Measurements from ENCODE around the gene ZFPM1. TPM values are rescaled to one million over a fixed set of nuclear protein-coding genes. Genes with fewer than 3 reads are reported as not detected.

ZFPM1 gene
- total RNA-seq, 2 experiments from 2014 or later: 2.1 to 14.2 TPM

GRCh38 chr16:88473666-88474534 is 20.8 kb downstream of the ZFPM1 start:
- Histone ChIP-seq H2AFZ (ENCODE audit: low read length) (no peak overlapping the region), H3K27ac (ENCODE audit: low read depth, low read length, poor library complexity, severe bottlenecking) (no peak overlapping the region), H3K36me3 (ENCODE audit: insufficient read depth, low read length) (no peaks in the 10 kb centered on the region), H3K4me2 (ENCODE audit: low read length) (no peak overlapping the region), H4K20me1 (ENCODE audit: insufficient read depth, low read length) (peaks cover 4% of the 10 kb centered on the region; the same call in 1 of the 2 replicates), H3K4me1 (ENCODE audit: insufficient read depth, low read length, poor library complexity, severe bottlenecking) (peaks cover 21% of the 10 kb centered on the region), H3K9me3 (ENCODE audit: low read length) (no peaks in the 10 kb centered on the region), H3K4me3 (ENCODE audit: low read depth, low read length, poor library complexity, severe bottlenecking) (no peak overlapping the region), H3K79me2 (ENCODE audit: insufficient read depth, low read depth, low read length) (no peaks in the 10 kb centered on the region), H3K9me2 (ENCODE audit: insufficient read depth, low read length) (no peaks in the 10 kb centered on the region)
- TF ChIP-seq EZH2phosphoT487 (IDR thresholded peaks at IDR 0.05; ENCODE audit: borderline replicate concordance, low read depth, low read length): no peak
- no peak for TF ChIP-seq CTCF (conservative IDR thresholded peaks at IDR 0.05; ENCODE audit: low read length)
- BruUV-seq (replicated peaks): no TSS peak
- intact Hi-C loops (cut with micrococcal nuclease; ENCODE audit: unreplicated experiment): no loop called here
- ChIA-PET CTCF (ENCODE audit: unreplicated experiment) (no interaction called here), POLR2A (no interaction called here)
- DNase-seq (ENCODE audit: low spot score): no peak

GRCh38 chr16:88475037-88475436 is 22.0 kb downstream of the ZFPM1 start:
- CTCF ChIA-PET (ENCODE audit: unreplicated experiment): no interaction called here
- DNase-seq (ENCODE audit: low spot score): no peak
- no TSS peak for BruUV-seq (replicated peaks)
- POLR2A ChIA-PET: no interaction called here
- H3K9me2 ChIP-seq (ENCODE audit: insufficient read depth, low read length): no peaks in the 10 kb centered on the region
- H3K4me1 ChIP-seq (ENCODE audit: insufficient read depth, low read length, poor library complexity, severe bottlenecking): peaks cover 27% of the 10 kb centered on the region
- no peak overlapping the region for H3K4me2 ChIP-seq (ENCODE audit: low read length)
- no peak overlapping the region for H3K4me3 ChIP-seq (ENCODE audit: low read depth, low read length, poor library complexity, severe bottlenecking)
- H3K27ac ChIP-seq (ENCODE audit: low read depth, low read length, poor library complexity, severe bottlenecking): no peak overlapping the region
- no peaks in the 10 kb centered on the region for H3K36me3 ChIP-seq (ENCODE audit: insufficient read depth, low read length)
- TF ChIP-seq CTCF (conservative IDR thresholded peaks at IDR 0.05; ENCODE audit: low read length) (no peak), EZH2phosphoT487 (IDR thresholded peaks at IDR 0.05; ENCODE audit: borderline replicate concordance, low read depth, low read length) (no peak)
- no peaks in the 10 kb centered on the region for H3K79me2 ChIP-seq (ENCODE audit: insufficient read depth, low read depth, low read length)
- H2AFZ ChIP-seq (ENCODE audit: low read length): no peak overlapping the region
- intact Hi-C loops (cut with micrococcal nuclease; ENCODE audit: unreplicated experiment): no loop called here
- H3K9me3 ChIP-seq (ENCODE audit: low read length): no peaks in the 10 kb centered on the region
- H4K20me1 ChIP-seq (ENCODE audit: insufficient read depth, low read length): peaks cover 4% of the 10 kb centered on the region; the same call in 1 of the 2 replicates

- Histone ChIP-seq H3K4me1 (ENCODE audit: insufficient read depth, low read length, poor library complexity, severe bottlenecking) (peaks cover 38% of the 10 kb centered on the region), H3K79me2 (ENCODE audit: insufficient read depth, low read depth, low read length) (no peaks in the 10 kb centered on the region), H3K4me2 (ENCODE audit: low read length) (no peak overlapping the region), H4K20me1 (ENCODE audit: insufficient read depth, low read length) (peaks cover 4% of the 10 kb centered on the region; the same call in 1 of the 2 replicates), H2AFZ (ENCODE audit: low read length) (no peak overlapping the region), H3K9me3 (ENCODE audit: low read length) (no peaks in the 10 kb centered on the region), H3K27ac (ENCODE audit: low read depth, low read length, poor library complexity, severe bottlenecking) (no peak overlapping the region), H3K4me3 (ENCODE audit: low read depth, low read length, poor library complexity, severe bottlenecking) (no peak overlapping the region), H3K9me2 (ENCODE audit: insufficient read depth, low read length) (no peaks in the 10 kb centered on the region), H3K36me3 (ENCODE audit: insufficient read depth, low read length) (no peaks in the 10 kb centered on the region)
- no TSS peak for BruUV-seq (replicated peaks)
- ChIA-PET POLR2A (no interaction called here), CTCF (ENCODE audit: unreplicated experiment) (no interaction called here)
- TF ChIP-seq EZH2phosphoT487 (IDR thresholded peaks at IDR 0.05; ENCODE audit: borderline replicate concordance, low read depth, low read length) (no peak), CTCF (conservative IDR thresholded peaks at IDR 0.05; ENCODE audit: low read length) (no peak)
- intact Hi-C loops (cut with micrococcal nuclease; ENCODE audit: unreplicated experiment): no loop called here
- no peak for DNase-seq (ENCODE audit: low spot score)
Measured at GRCh38 chr16:88476203-88476602, 23.1 kb downstream of the ZFPM1 start.

All from OCI-LY7 (cell line).